Measurements from ENCODE around the gene NRSN2.
"Not testable (repeated sequence)": the region's sequence is repeated elsewhere in the genome, so short reads cannot be mapped to it uniquely, and the experiment has no call there.

NRSN2 gene

GRCh38 chr20:391041-391711 lies 44.3 kb downstream of the NRSN2 start:
- no peak for DNase-seq (ENCODE audit: extremely low read depth, low read depth)
- TF ChIP-seq, protein P1, sequence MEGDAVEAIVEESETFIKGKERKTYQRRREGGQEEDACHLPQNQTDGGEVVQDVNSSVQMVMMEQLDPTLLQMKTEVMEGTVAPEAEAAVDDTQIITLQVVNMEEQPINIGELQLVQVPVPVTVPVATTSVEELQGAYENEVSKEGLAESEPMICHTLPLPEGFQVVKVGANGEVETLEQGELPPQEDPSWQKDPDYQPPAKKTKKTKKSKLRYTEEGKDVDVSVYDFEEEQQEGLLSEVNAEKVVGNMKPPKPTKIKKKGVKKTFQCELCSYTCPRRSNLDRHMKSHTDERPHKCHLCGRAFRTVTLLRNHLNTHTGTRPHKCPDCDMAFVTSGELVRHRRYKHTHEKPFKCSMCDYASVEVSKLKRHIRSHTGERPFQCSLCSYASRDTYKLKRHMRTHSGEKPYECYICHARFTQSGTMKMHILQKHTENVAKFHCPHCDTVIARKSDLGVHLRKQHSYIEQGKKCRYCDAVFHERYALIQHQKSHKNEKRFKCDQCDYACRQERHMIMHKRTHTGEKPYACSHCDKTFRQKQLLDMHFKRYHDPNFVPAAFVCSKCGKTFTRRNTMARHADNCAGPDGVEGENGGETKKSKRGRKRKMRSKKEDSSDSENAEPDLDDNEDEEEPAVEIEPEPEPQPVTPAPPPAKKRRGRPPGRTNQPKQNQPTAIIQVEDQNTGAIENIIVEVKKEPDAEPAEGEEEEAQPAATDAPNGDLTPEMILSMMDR (IDR thresholded peaks at IDR 0.05; ENCODE audit: low read depth, low read length): no peak

DNA sequence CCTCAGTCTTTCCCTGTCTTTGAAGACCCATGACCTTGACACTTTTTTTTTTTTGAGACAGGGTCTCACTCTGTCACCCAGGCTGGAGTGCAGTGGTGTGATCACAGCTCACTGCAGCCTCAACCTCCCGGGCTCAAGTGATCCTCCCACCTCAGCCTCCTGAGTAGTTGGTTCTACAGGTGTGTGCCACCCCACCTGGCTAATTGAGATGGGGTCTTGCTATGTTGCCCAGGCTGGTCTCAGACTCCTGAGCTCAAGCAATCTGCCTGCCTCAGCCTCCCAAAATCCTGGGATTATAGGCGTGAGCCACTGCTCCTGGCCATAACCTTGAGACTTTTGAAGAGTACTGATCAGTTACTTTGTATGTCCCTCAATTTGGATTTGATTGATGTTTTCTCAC lies 46.4 kb downstream of the NRSN2 start:
- not testable (repeated sequence) for DNase-seq (ENCODE audit: extremely low read depth, low read depth)

GRCh38 chr20:396252-396618 lies 49.3 kb downstream of the NRSN2 start:
- TF ChIP-seq, protein P1 (IDR thresholded peaks at IDR 0.05; ENCODE audit: low read depth, low read length): no peak
- no peak for DNase-seq (ENCODE audit: extremely low read depth, low read depth)

DNA sequence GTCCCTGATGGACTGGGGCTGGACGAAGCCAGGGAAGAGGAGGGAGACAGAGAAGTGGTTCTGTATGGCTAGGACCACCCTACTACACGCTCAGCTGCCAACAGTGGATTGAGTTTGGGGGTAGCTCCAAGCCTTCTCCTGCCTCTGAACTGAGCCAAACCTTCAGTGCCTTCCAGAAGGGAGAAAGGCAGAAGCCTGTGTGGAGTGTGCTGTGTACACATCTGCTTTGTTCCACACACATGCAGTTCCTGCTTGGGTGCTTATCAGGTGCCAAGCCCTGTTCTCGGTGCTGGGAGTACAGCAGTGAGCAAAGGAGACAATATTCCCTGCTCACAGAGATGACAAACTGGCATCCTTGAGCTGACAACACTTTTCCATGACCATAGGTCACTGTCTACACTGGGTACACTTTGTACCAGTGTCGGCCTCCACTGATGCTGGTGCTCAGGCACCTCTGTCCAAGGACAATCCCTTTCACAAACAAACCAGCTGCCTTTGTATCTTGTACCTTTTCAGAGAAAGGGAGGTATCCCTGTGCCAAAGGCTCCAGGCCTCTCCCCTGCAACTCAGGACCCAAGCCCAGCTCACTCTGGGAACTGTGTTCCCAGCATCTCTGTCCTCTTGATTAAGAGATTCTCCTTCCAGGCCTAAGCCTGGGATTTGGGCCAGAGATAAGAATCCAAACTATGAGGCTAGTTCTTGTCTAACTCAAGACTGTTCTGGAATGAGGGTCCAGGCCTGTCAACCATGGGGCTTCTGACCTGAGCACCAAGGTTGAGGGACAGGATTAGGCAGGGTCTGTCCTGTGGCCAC lies 49.9 kb downstream of the NRSN2 start:
- TF ChIP-seq, protein P1 (IDR thresholded peaks at IDR 0.05; ENCODE audit: low read depth, low read length): no peak
- no peak for DNase-seq (ENCODE audit: extremely low read depth, low read depth)

DNA sequence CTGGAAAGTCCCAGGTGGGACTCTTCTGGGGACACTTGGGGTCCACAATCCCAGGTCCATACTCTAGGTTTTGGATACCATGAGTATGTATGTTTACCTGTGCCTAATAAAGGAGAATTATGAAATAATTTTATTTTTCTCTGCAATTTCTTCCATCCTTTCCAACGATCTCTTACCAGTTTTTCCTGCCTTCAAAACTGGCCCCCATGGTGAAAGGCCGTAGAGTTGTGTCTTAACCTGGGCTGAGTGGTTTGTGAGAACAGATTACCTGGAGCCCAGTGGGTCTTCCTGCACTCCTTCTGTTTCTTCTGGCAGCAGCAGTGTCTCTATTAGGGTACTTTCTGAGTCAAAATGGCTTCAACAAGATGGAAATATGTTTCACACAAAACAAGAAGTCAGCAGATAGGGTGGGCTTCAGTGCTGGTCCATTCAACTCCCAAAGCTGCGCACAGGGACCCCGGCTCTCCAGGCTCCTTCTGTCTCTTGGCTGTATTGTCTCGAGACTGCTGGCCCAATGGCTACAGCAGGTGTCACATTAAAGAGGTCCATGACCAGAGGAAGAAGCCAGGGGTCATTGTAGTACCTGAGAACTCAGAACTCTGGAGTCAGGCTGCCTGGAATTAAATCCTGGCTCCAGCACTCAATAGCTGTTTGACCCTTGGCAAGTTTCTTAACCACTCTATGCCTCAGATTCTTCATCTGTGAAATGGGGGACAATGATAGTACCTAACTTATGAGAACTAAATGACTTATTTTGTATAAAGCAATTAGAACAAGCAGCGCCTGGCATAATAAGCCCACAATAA lies 50.7 kb downstream of the NRSN2 start:
- TF ChIP-seq, protein P1 (IDR thresholded peaks at IDR 0.05; ENCODE audit: low read depth, low read length): no peak

GRCh38 chr20:399182-399707 lies 52.3 kb downstream of the NRSN2 start:
- no peak for DNase-seq (ENCODE audit: extremely low read depth, low read depth)
- TF ChIP-seq, protein P1 (IDR thresholded peaks at IDR 0.05; ENCODE audit: low read depth, low read length): no peak

More for the DNA sequence above, 50.7 kb downstream of the NRSN2 start:
- no peak for DNase-seq (ENCODE audit: extremely low read depth, low read depth)

GRCh38 chr20:400128-400453 lies 53.2 kb downstream of the NRSN2 start:
- no peak for DNase-seq (ENCODE audit: extremely low read depth, low read depth)
- TF ChIP-seq, protein P1 (IDR thresholded peaks at IDR 0.05; ENCODE audit: low read depth, low read length): no peak

All from AG09319 (cell line).